DND-41 (cell line): Measurements from ENCODE around the gene FAM53A.

Source experiments
- ATAC-seq: fragments of 200-7000 bp; cut with Tn5 transposase; 3 replicates; pipeline ENCODE4 v1.9.1; 2021; ENCODE audit warnings: low read depth; ENCODE audit not compliant: insufficient read depth
- DNase-seq: peaks from one replicate; pipeline ENCODE4 v3.0.0-alpha.2; 2020
- H2AFZ ChIP-seq: 2 replicates; pipeline ENCODE4 v1.6.0; 2012; ENCODE audit warnings: low read depth, low read length
- H3K27ac ChIP-seq: 2 replicates; pipeline ENCODE4 v1.5.1; 2012; ENCODE audit warnings: low read length, inconsistent platforms
- H3K27me3 ChIP-seq: fragments of 200-600 bp; sonication (generic); 2 replicates; pipeline ENCODE4 v1.6.0; 2012; ENCODE audit warnings: low read length, mild to moderate bottlenecking, inconsistent platforms; ENCODE audit not compliant: insufficient read depth, poor library complexity
- H3K36me3 ChIP-seq: 2 replicates; pipeline ENCODE4 v1.5.1; 2012; ENCODE audit warnings: low read length, inconsistent platforms; ENCODE audit not compliant: insufficient read depth
- H3K4me1 ChIP-seq: 2 replicates; pipeline ENCODE4 v1.5.1; 2012; ENCODE audit warnings: mild to moderate bottlenecking, low read length; ENCODE audit not compliant: insufficient read depth
- H3K4me2 ChIP-seq: 2 replicates; pipeline ENCODE4 v1.6.0; 2012; ENCODE audit warnings: mild to moderate bottlenecking, moderate library complexity, low read length, inconsistent platforms; ENCODE audit not compliant: insufficient read depth
- H3K4me3 ChIP-seq, 2 experiments: fragments of 200-600 bp in 1 of 2; shearing (Covaris generic) in 1 of 2; 2 replicates each; pipeline ENCODE4 v1.5.1; 2012 to 2016; ENCODE audit warnings: inconsistent platforms in 2 of 2, low read length in 2 of 2, mild to moderate bottlenecking in 2 of 2, low read depth in 1 of 2, moderate library complexity in 1 of 2
- H3K79me2 ChIP-seq: 2 replicates; pipeline ENCODE4 v1.6.0; 2012; ENCODE audit warnings: low read length, inconsistent platforms; ENCODE audit not compliant: insufficient read depth
- H3K9ac ChIP-seq: 2 replicates; pipeline ENCODE4 v1.6.0; 2012; ENCODE audit warnings: low read depth, mild to moderate bottlenecking, inconsistent platforms, low read length, moderate library complexity
- H3K9me3 ChIP-seq: 2 replicates; pipeline ENCODE4 v1.5.1; 2012; ENCODE audit warnings: low read length, moderate library complexity, mild to moderate bottlenecking, inconsistent platforms; ENCODE audit not compliant: insufficient read depth, severe bottlenecking
- H4K20me1 ChIP-seq: 2 replicates; pipeline ENCODE4 v1.6.0; 2012; ENCODE audit warnings: low read length; ENCODE audit not compliant: insufficient read depth
- EZH2 ChIP-seq: IDR thresholded peaks from 3 replicates; pipeline ENCODE4 v1.6.1; 2012; ENCODE audit warnings: borderline replicate concordance, low read depth, mild to moderate bottlenecking, moderate library complexity, low read length, inconsistent platforms; ENCODE audit not compliant: severe bottlenecking
- TF ChIP-seq, protein P1 (sequence below): IDR thresholded peaks from 2 replicates; pipeline ENCODE4 v1.5.1; 2012; ENCODE audit warnings: borderline replicate concordance, low read length, moderate library complexity, mild to moderate bottlenecking; ENCODE audit not compliant: poor library complexity, severe bottlenecking; ENCODE audit errors: extremely low read depth

FAM53A gene

DNA sequence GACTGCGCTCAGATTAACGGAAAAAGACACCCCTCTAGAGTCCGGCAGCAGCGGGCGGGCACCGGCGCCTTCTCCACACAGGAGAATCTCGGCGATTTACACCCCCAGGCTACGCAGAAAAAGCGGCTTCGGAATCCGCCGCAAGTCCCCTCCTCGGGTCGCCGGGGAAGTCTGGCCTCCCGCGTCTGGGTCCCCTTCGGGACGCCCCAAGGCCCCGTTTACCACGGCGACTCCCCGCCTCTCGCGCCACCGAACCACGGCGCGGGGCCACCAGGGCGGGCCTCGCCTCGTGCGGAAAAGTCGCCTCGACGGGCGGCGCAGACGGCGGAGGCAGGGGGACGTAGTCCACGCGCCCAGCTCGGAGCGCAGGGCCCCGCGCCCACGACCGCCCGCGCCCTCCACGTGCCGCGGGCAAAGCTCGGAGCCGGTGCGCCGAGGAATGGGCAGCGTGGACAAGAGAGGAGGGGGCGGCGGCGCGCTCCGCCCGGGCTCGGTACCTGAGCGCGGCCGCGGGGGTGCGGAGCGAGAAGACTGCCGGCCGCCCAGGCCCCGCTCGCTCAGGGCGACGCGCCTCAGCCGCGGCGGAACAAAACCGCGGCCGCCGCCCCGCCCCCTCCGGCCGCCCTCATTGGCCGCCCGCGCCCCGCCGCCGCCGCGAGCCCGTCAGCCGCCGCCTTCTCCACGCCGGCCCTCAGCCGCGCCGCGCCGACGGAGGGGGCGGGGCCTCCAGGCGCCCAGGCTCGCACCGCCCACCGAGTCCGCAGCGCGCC is at the start of gene FAM53A:
FAM53A (minus strand) TSS at position 578 of the 770 bp plus-strand sequence. CDS start 15,572 bp downstream, outside the sequence.
- H3K27ac ChIP-seq, result peak within 1 kb of the TSS; percentile 45; the same call in 1 of the 2 replicates
- H3K9ac ChIP-seq, result peak within 1 kb of the TSS; percentile 64
- H2AFZ ChIP-seq, result peak within 1 kb of the TSS; percentile 92
- ATAC-seq (peak; percentile 94), DNase-seq (peak; percentile 89)
- no peaks in the 10 kb centered on the region for H3K27me3 ChIP-seq
- H3K4me2 ChIP-seq, result peak within 1 kb of the TSS; percentile 82
- peaks cover 19% of the 10 kb centered on the region for H3K4me1 ChIP-seq
- H3K36me3 ChIP-seq, result no peaks in the 10 kb centered on the region
- peak within 1 kb of the TSS; percentile 17 to 61; a peak in 2 of 4 replicates for H3K4me3 ChIP-seq
- no peaks in the 10 kb centered on the region for H4K20me1 ChIP-seq
- H3K79me2 ChIP-seq, result no peaks in the 10 kb centered on the region
- no peaks in the 10 kb centered on the region for H3K9me3 ChIP-seq
- TF ChIP-seq, protein P1, sequence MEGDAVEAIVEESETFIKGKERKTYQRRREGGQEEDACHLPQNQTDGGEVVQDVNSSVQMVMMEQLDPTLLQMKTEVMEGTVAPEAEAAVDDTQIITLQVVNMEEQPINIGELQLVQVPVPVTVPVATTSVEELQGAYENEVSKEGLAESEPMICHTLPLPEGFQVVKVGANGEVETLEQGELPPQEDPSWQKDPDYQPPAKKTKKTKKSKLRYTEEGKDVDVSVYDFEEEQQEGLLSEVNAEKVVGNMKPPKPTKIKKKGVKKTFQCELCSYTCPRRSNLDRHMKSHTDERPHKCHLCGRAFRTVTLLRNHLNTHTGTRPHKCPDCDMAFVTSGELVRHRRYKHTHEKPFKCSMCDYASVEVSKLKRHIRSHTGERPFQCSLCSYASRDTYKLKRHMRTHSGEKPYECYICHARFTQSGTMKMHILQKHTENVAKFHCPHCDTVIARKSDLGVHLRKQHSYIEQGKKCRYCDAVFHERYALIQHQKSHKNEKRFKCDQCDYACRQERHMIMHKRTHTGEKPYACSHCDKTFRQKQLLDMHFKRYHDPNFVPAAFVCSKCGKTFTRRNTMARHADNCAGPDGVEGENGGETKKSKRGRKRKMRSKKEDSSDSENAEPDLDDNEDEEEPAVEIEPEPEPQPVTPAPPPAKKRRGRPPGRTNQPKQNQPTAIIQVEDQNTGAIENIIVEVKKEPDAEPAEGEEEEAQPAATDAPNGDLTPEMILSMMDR, result no peak
- TF ChIP-seq EZH2, result no peak

DNA sequence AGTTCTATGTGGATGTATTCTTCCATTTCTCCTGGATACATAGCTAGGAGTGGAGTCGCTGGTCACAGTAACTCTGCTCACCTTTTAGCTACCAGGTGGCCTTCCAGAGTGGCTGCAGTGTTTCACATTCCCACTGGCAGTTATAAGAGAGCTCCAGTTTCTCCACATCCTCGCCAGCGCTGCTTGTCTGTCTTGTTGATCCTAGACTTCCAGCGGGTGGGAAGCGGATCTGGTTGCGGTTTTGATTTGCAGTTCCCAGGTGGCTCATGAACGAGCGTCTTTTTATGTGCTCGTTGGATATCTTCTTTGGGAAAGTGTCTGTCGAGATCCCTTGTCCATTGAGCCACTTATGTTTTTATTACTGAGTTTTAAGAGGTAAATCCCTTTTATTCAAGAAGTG is 48.8 kb upstream of the FAM53A start:
- Histone ChIP-seq H2AFZ (no peak overlapping the region), H4K20me1 (peaks cover 49% of the 10 kb centered on the region), H3K4me3 (no peak overlapping the region), H3K27me3 (no peaks in the 10 kb centered on the region), H3K36me3 (peaks cover 100% of the 10 kb centered on the region), H3K4me2 (no peak overlapping the region), H3K9ac (no peak overlapping the region), H3K9me3 (peaks cover 19% of the 10 kb centered on the region), H3K4me1 (peaks cover 5% of the 10 kb centered on the region), H3K79me2 (peaks cover 73% of the 10 kb centered on the region), H3K27ac (no peak overlapping the region)
- no peak for TF ChIP-seq EZH2
- TF ChIP-seq, protein P1, result no peak
- DNase-seq, result no peak
- ATAC-seq, result no peak

GRCh38 chr4:1731180-1731579 is 47.1 kb upstream of the FAM53A start:
- peaks cover 65% of the 10 kb centered on the region for H4K20me1 ChIP-seq
- DNase-seq, result no peak
- H3K27ac ChIP-seq, result no peak overlapping the region
- no peak; the same call in 2 of the 3 replicates for ATAC-seq
- H3K4me2 ChIP-seq, result no peak overlapping the region
- H3K36me3 ChIP-seq, result peaks cover 100% of the 10 kb centered on the region
- H3K79me2 ChIP-seq, result peaks cover 83% of the 10 kb centered on the region
- TF ChIP-seq, protein P1, result no peak
- TF ChIP-seq EZH2, result no peak
- H3K4me1 ChIP-seq, result peaks cover 17% of the 10 kb centered on the region
- no peak overlapping the region for H2AFZ ChIP-seq
- H3K9ac ChIP-seq, result no peak overlapping the region
- peaks cover 5% of the 10 kb centered on the region for H3K9me3 ChIP-seq
- H3K4me3 ChIP-seq, result no peak overlapping the region
- H3K27me3 ChIP-seq, result no peaks in the 10 kb centered on the region
